Fibroblast of mammary gland (primary cell): ENCODE data around the gene ADGRB3.

Experiments
- DNase-seq: peaks from one replicate; pipeline ENCODE4 v3.0.0-alpha.2; 2010; ENCODE audit warnings: low read depth
- H3K4me3 ChIP-seq: 2 replicates; pipeline ENCODE4 v1.5.1; 2011; ENCODE audit warnings: low read depth, mild to moderate bottlenecking, low read length, moderate library complexity; ENCODE audit not compliant: control insufficient read depth
- CTCF ChIP-seq: conservative IDR thresholded peaks from 2 replicates; pipeline ENCODE4 v1.5.1; 2011; ENCODE audit warnings: low read depth, low read length, inconsistent platforms; ENCODE audit not compliant: control insufficient read depth, insufficient read depth

ADGRB3 gene

GRCh38 chr6:69303382-69303781 is 668.3 kb downstream of the ADGRB3 start:
- no peak for DNase-seq
- H3K4me3 ChIP-seq: no peak overlapping the region
- no peak for TF ChIP-seq CTCF

GRCh38 chr6:69305456-69305855 is 670.4 kb downstream of the ADGRB3 start:
- no peak overlapping the region for H3K4me3 ChIP-seq
- no peak for DNase-seq
- no peak for TF ChIP-seq CTCF

- no peak for TF ChIP-seq CTCF
- no peak for DNase-seq
- H3K4me3 ChIP-seq: no peak overlapping the region
Measured at GRCh38 chr6:69308584-69308983, 673.5 kb downstream of the ADGRB3 start.

- no peak for DNase-seq
- no peak overlapping the region for H3K4me3 ChIP-seq
- TF ChIP-seq CTCF: no peak
Measured at GRCh38 chr6:69311888-69312287, 676.8 kb downstream of the ADGRB3 start.

- no peak overlapping the region for H3K4me3 ChIP-seq
- TF ChIP-seq CTCF: no peak
- DNase-seq: no peak
Measured at GRCh38 chr6:69314001-69314400, 678.9 kb downstream of the ADGRB3 start.

GRCh38 chr6:69314531-69314930 is 679.4 kb downstream of the ADGRB3 start:
- DNase-seq: no peak
- H3K4me3 ChIP-seq: no peak overlapping the region
- no peak for TF ChIP-seq CTCF

- no peak overlapping the region for H3K4me3 ChIP-seq
- DNase-seq: no peak
- no peak for TF ChIP-seq CTCF
Measured at GRCh38 chr6:69331886-69332285, 696.8 kb downstream of the ADGRB3 start.
